ENCODE measurements around the gene CCL1. TPM values are rescaled to one million over a fixed set of nuclear protein-coding genes. Genes with fewer than 3 reads are reported as not detected.

The CCL1 gene
- total and polyA plus RNA-seq, 8 donors, result not detected

DNA sequence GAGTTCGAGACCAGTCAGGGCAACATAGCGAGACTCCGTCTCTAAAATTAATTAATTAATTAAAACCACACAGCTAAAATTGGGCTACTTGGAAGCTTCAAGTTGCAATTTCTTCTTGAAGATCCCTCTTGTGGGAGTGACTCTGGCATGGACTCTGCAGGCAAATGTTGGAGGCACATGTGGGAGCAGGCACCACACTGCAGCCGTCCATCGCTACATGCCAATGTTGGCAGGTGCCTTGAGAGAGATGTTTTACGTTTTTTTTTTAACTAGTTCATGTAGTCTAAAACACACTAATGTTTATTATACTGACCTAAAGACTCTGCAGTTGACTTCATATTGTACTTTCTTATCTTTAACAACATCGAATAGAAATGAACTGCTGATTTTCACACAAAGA is 51.7 kb downstream of the CCL1 start:
- peaks cover 0 to 6% (median 0%) of the 10 kb centered on the region in 3 donors for H3K27me3 ChIP-seq
- no peak for DNase-seq
- H3K4me1 ChIP-seq, result peaks cover 6 to 29% (median 11%) of the 10 kb centered on the region in 4 donors
- WGBS, 5 donors, result 71 to 85% (median 81%) methylated on average over 7 of the region's 7 CpGs
- no peaks in the 10 kb centered on the region for H3K36me3 ChIP-seq
- H3K9me3 ChIP-seq, result no peaks in the 10 kb centered on the region
- H3K27ac ChIP-seq, result no peak overlapping the region
- no peak overlapping the region for H3K4me3 ChIP-seq
- intact Hi-C loops (cut with DNase I; ENCODE audit: low total_unique reads), result no loop called here
- TF ChIP-seq POLR2A (IDR thresholded peaks at IDR 0.05) (no peak), EP300 (IDR thresholded peaks at IDR 0.05) (no peak), POLR2AphosphoS5 (IDR thresholded peaks at IDR 0.05) (no peak)
- TF ChIP-seq, protein P1, sequence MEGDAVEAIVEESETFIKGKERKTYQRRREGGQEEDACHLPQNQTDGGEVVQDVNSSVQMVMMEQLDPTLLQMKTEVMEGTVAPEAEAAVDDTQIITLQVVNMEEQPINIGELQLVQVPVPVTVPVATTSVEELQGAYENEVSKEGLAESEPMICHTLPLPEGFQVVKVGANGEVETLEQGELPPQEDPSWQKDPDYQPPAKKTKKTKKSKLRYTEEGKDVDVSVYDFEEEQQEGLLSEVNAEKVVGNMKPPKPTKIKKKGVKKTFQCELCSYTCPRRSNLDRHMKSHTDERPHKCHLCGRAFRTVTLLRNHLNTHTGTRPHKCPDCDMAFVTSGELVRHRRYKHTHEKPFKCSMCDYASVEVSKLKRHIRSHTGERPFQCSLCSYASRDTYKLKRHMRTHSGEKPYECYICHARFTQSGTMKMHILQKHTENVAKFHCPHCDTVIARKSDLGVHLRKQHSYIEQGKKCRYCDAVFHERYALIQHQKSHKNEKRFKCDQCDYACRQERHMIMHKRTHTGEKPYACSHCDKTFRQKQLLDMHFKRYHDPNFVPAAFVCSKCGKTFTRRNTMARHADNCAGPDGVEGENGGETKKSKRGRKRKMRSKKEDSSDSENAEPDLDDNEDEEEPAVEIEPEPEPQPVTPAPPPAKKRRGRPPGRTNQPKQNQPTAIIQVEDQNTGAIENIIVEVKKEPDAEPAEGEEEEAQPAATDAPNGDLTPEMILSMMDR (IDR thresholded peaks at IDR 0.05), result no peak

Other genes with a start within 250 kb of the CCL1 start
- 10 to 100 TPM in 3 of 5 donors, 1 to 10 TPM in 2; 3.8 to 29.9 (median 11.1) TPM for gene CCL2, start 107.9 kb downstream of the CCL1 start, total RNA-seq
- 100 to 1,000 TPM in 1 of 3 donors, 10 to 100 TPM in 2; 30.8 to 194 (median 81.8) TPM for gene CCL2, start 107.9 kb downstream of the CCL1 start, polyA plus RNA-seq
- gene CCL7, start 93.0 kb downstream of the CCL1 start, total RNA-seq, result not detected
- gene CCL7, start 93.0 kb downstream of the CCL1 start, polyA plus RNA-seq, result not detected
- gene CCL11, start 77.5 kb downstream of the CCL1 start, total RNA-seq, result 1 to 10 TPM in 3 of 5 donors, not detected in 2; 2.0 to 4.0 (median 2.8) TPM
- gene CCL11, start 77.5 kb downstream of the CCL1 start, polyA plus RNA-seq, result 10 to 100 TPM in 2 of 3 donors, 1 to 10 TPM in 1; 2.0 to 80.0 (median 29.0) TPM
- gene CCL8, start 43.8 kb downstream of the CCL1 start, total RNA-seq, result 1 to 10 TPM in 2 of 5 donors, not detected in 3; 1.3 to 6.7 TPM
- 1 to 10 TPM in 2 of 3 donors, under 1 TPM in 1; 0.63 to 3.6 (median 2.4) TPM for gene CCL8, start 43.8 kb downstream of the CCL1 start, polyA plus RNA-seq
- gene CCL13, start 6.8 kb downstream of the CCL1 start, total RNA-seq, result 10 to 100 TPM in 1 of 5 donors, not detected in 4; 29.5 TPM
- 10 to 100 TPM in 1 of 3 donors, 1 to 10 TPM in 1, under 1 TPM in 1; 0.65 to 17.3 (median 6.7) TPM for gene CCL13, start 6.8 kb downstream of the CCL1 start, polyA plus RNA-seq
- gene TMEM132E, start 216.3 kb upstream of the CCL1 start, total RNA-seq, result under 1 TPM in 1 of 5 donors, not detected in 4; 0.55 TPM
- under 1 TPM in 2 of 3 donors, not detected in 1; 0.05 to 0.12 TPM for gene TMEM132E, start 216.3 kb upstream of the CCL1 start, polyA plus RNA-seq